Measurements from ENCODE around the gene CNTNAP5.
"Not testable (repeated sequence)": the region's sequence is repeated elsewhere in the genome, so short reads cannot be mapped to it uniquely, and the experiment has no call there.

The CNTNAP5 gene

GRCh38 chr2:124402274-124402673 is 377.2 kb downstream of the CNTNAP5 start:
- H3K4me3 ChIP-seq (ENCODE audit: low read depth, low read length), result no peak overlapping the region
- DNase-seq (ENCODE audit: low read depth), result no peak
- TF ChIP-seq CTCF (conservative IDR thresholded peaks at IDR 0.05; ENCODE audit: low read depth, low read length), result no peak

- not testable (repeated sequence) for H3K4me3 ChIP-seq (ENCODE audit: low read depth, low read length); DNase-seq (ENCODE audit: low read depth)
Measured at GRCh38 chr2:124407836-124408534, 382.9 kb downstream of the CNTNAP5 start.

- TF ChIP-seq CTCF (conservative IDR thresholded peaks at IDR 0.05; ENCODE audit: low read depth, low read length), result no peak
- no peak overlapping the region for H3K4me3 ChIP-seq (ENCODE audit: low read depth, low read length)
- no peak for DNase-seq (ENCODE audit: low read depth)
Measured at GRCh38 chr2:124424074-124424473, 399.0 kb downstream of the CNTNAP5 start.

GRCh38 chr2:124426122-124426521 is 401.0 kb downstream of the CNTNAP5 start:
- no peak for TF ChIP-seq CTCF (conservative IDR thresholded peaks at IDR 0.05; ENCODE audit: low read depth, low read length)
- DNase-seq (ENCODE audit: low read depth), result no peak
- no peak overlapping the region for H3K4me3 ChIP-seq (ENCODE audit: low read depth, low read length)

- TF ChIP-seq CTCF (conservative IDR thresholded peaks at IDR 0.05; ENCODE audit: low read depth, low read length), result no peak
- no peak for DNase-seq (ENCODE audit: low read depth)
- no peak overlapping the region for H3K4me3 ChIP-seq (ENCODE audit: low read depth, low read length)
Measured at GRCh38 chr2:124426625-124427024, 401.5 kb downstream of the CNTNAP5 start.

GRCh38 chr2:124437811-124438210 is 412.7 kb downstream of the CNTNAP5 start:
- no peak for TF ChIP-seq CTCF (conservative IDR thresholded peaks at IDR 0.05; ENCODE audit: low read depth, low read length)

GRCh38 chr2:124450481-124450880 is 425.4 kb downstream of the CNTNAP5 start:
- DNase-seq (ENCODE audit: low read depth), result no peak
- H3K4me3 ChIP-seq (ENCODE audit: low read depth, low read length), result no peak overlapping the region
- no peak for TF ChIP-seq CTCF (conservative IDR thresholded peaks at IDR 0.05; ENCODE audit: low read depth, low read length)

More at GRCh38 chr2:124437811-124438210, 412.7 kb downstream of the CNTNAP5 start:
- no peak overlapping the region for H3K4me3 ChIP-seq (ENCODE audit: low read depth, low read length)
- DNase-seq (ENCODE audit: low read depth), result no peak
